ENCODE measurements around the gene ORC3.
A peak's percentile ranks its signal among the peaks of the same experiment; 100 is the strongest.
"Not testable (repeated sequence)": the region's sequence is repeated elsewhere in the genome, so short reads cannot be mapped to it uniquely, and the experiment has no call there.

The ORC3 gene

GRCh38 chr6:87671555-87672029 is 81.7 kb downstream of the ORC3 start:
- H3K27ac ChIP-seq (ENCODE audit: low read depth, low read length): no peak overlapping the region
- H3K79me2 ChIP-seq (ENCODE audit: control insufficient read depth, insufficient read depth, low read length, unreplicated experiment): peaks cover 8% of the 10 kb centered on the region
- H3K36me3 ChIP-seq (ENCODE audit: insufficient read depth, low read length): peaks cover 35% of the 10 kb centered on the region

DNA sequence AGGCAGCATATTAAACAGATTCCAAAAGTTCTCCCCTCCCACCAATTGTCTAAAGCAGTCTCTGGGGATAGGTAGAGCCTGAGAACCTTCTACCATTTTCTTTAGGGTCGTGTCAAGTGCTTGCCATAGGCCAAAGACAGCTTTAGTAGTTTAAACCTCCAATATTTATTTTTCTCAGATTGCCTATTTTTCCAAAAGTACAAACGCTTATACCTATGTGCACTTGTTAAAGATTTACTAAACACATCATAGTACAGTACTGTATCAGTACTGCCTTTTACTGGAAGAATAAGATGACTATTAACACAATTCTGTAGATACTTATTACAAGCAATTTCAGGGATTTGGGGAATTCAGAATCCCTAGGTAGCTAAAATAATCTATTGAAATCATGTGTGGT is 82.7 kb downstream of the ORC3 start:
- H2AFZ ChIP-seq (ENCODE audit: low read length, unreplicated experiment): no peak overlapping the region
- peaks cover 11% of the 10 kb centered on the region for H3K79me2 ChIP-seq (ENCODE audit: control insufficient read depth, insufficient read depth, low read length, unreplicated experiment)
- H3K27ac ChIP-seq (ENCODE audit: low read depth, low read length): no peak overlapping the region
- H3K4me1 ChIP-seq (ENCODE audit: control insufficient read depth, insufficient read depth, low read length, unreplicated experiment): peaks cover 3% of the 10 kb centered on the region
- H3K36me3 ChIP-seq (ENCODE audit: insufficient read depth, low read length): peaks cover 31% of the 10 kb centered on the region
- H3K27me3 ChIP-seq (ENCODE audit: insufficient read depth, low read length): no peaks in the 10 kb centered on the region
- H3K4me3 ChIP-seq (ENCODE audit: low read depth, low read length): no peak overlapping the region

More at GRCh38 chr6:87671555-87672029, 81.7 kb downstream of the ORC3 start:
- no peak overlapping the region for H2AFZ ChIP-seq (ENCODE audit: low read length, unreplicated experiment)
- H3K4me3 ChIP-seq (ENCODE audit: low read depth, low read length): no peak overlapping the region
- peaks cover 3% of the 10 kb centered on the region for H3K4me1 ChIP-seq (ENCODE audit: control insufficient read depth, insufficient read depth, low read length, unreplicated experiment)
- no peaks in the 10 kb centered on the region for H3K27me3 ChIP-seq (ENCODE audit: insufficient read depth, low read length)

DNA sequence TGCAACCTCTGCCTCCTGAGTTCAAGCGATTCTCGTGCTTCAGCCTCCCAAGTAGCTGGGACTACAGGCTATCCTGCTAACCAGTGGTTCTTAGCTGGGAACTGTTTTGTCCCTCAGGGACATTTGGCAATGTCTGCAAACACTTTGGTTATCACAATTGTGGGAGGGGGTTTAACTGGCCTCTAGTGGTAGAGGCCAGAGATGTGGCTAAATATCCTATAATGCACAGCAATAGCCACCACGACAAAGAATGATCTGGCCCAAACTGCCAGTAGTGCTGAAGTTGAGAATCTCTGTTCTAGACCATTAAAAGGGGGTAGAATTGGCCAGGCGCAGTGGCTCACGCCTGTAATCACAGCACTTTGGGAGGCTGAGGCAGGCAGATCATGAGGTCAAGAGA is 83.3 kb downstream of the ORC3 start:
- Histone ChIP-seq H3K79me2 (ENCODE audit: control insufficient read depth, insufficient read depth, low read length, unreplicated experiment) (peaks cover 15% of the 10 kb centered on the region), H3K27ac (ENCODE audit: low read depth, low read length) (no peak overlapping the region)

GRCh38 chr6:87674290-87674689 is 84.4 kb downstream of the ORC3 start:
- Histone ChIP-seq H2AFZ (ENCODE audit: low read length, unreplicated experiment) (no peak overlapping the region), H3K27me3 (ENCODE audit: insufficient read depth, low read length) (no peaks in the 10 kb centered on the region), H3K4me3 (ENCODE audit: low read depth, low read length) (no peak overlapping the region), H3K36me3 (ENCODE audit: insufficient read depth, low read length) (peaks cover 34% of the 10 kb centered on the region), H3K79me2 (ENCODE audit: control insufficient read depth, insufficient read depth, low read length, unreplicated experiment) (peaks cover 21% of the 10 kb centered on the region), H3K27ac (ENCODE audit: low read depth, low read length) (no peak overlapping the region), H3K4me1 (ENCODE audit: control insufficient read depth, insufficient read depth, low read length, unreplicated experiment) (peaks cover 3% of the 10 kb centered on the region)

More for the DNA sequence above, 83.3 kb downstream of the ORC3 start:
- Histone ChIP-seq H3K27me3 (ENCODE audit: insufficient read depth, low read length) (no peaks in the 10 kb centered on the region), H3K36me3 (ENCODE audit: insufficient read depth, low read length) (peaks cover 34% of the 10 kb centered on the region), H3K4me1 (ENCODE audit: control insufficient read depth, insufficient read depth, low read length, unreplicated experiment) (peaks cover 3% of the 10 kb centered on the region), H2AFZ (ENCODE audit: low read length, unreplicated experiment) (no peak overlapping the region), H3K4me3 (ENCODE audit: low read depth, low read length) (no peak overlapping the region)

DNA sequence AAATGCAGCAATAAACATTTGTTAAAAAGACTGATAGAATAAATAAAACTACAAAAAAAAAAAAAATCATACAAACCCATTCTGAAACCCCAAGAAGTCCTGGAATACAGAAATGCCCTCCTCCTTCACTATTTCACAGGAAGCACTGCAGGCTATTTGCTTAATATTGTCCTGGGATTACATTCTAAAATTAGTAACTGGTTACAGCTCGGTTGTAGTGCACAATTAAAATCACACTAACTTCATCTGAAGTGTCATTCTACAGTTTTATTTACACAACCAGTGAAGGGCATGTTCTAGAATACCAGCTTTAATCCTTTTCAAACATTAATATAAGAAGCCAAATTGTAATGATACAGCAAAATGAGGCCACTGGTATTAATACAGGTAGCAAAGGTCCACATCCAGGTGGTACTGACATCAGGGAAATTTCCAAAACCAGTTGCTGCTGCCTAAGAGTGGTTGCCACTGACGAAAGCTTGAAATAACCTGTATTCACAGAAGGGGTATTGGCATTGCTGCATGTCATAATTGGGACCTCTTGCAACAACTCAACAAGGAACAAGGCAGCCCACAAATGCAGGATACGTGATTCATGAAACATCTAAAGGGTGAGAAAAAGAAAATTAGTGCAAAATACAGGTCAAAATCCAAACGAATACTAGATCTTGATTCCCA is 85.2 kb downstream of the ORC3 start:
- Histone ChIP-seq H3K27ac (ENCODE audit: low read depth, low read length) (peak overlapping the region; percentile 29; the same call in 1 of the 2 replicates), H3K27me3 (ENCODE audit: insufficient read depth, low read length) (no peaks in the 10 kb centered on the region), H3K36me3 (ENCODE audit: insufficient read depth, low read length) (peaks cover 34% of the 10 kb centered on the region), H3K4me1 (ENCODE audit: control insufficient read depth, insufficient read depth, low read length, unreplicated experiment) (no peaks in the 10 kb centered on the region), H2AFZ (ENCODE audit: low read length, unreplicated experiment) (no peak overlapping the region), H3K4me3 (ENCODE audit: low read depth, low read length) (no peak overlapping the region), H3K79me2 (ENCODE audit: control insufficient read depth, insufficient read depth, low read length, unreplicated experiment) (peaks cover 29% of the 10 kb centered on the region)

DNA sequence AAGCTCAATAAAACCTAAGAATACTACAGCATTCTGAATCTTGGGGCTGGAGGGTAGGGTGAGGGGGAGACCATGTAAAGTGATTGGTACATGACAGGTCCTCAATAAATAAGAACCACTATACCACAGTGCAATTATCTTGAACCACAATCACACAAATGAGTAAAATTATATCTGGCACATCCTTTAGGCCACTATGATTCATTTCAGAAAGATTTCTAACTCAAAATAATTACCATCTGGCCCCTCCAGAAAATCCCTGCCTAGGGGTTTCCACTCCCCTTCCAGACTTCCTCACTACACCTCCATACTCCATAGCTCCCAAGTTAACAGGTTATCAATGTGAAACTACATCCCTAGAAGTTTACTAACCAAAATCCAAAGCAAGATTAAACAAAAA is 92.4 kb downstream of the ORC3 start:
- H3K36me3 ChIP-seq (ENCODE audit: insufficient read depth, low read length): peaks cover 12% of the 10 kb centered on the region
- H3K79me2 ChIP-seq (ENCODE audit: control insufficient read depth, insufficient read depth, low read length, unreplicated experiment): peaks cover 92% of the 10 kb centered on the region
- H3K4me3 ChIP-seq (ENCODE audit: low read depth, low read length): no peak overlapping the region
- H3K27ac ChIP-seq (ENCODE audit: low read depth, low read length): no peak overlapping the region
- H3K4me1 ChIP-seq (ENCODE audit: control insufficient read depth, insufficient read depth, low read length, unreplicated experiment): peaks cover 35% of the 10 kb centered on the region
- no peaks in the 10 kb centered on the region for H3K27me3 ChIP-seq (ENCODE audit: insufficient read depth, low read length)
- no peak overlapping the region for H2AFZ ChIP-seq (ENCODE audit: low read length, unreplicated experiment)

- Histone ChIP-seq H3K27ac (ENCODE audit: low read depth, low read length) (no peak overlapping the region), H3K4me1 (ENCODE audit: control insufficient read depth, insufficient read depth, low read length, unreplicated experiment) (peaks cover 35% of the 10 kb centered on the region), H3K79me2 (ENCODE audit: control insufficient read depth, insufficient read depth, low read length, unreplicated experiment) (peaks cover 97% of the 10 kb centered on the region), H3K27me3 (ENCODE audit: insufficient read depth, low read length) (no peaks in the 10 kb centered on the region), H3K36me3 (ENCODE audit: insufficient read depth, low read length) (peaks cover 5% of the 10 kb centered on the region; the same call in 1 of the 2 replicates), H3K4me3 (ENCODE audit: low read depth, low read length) (no peak overlapping the region), H2AFZ (ENCODE audit: low read length, unreplicated experiment) (no peak overlapping the region)
Observed at GRCh38 chr6:87683890-87684289, 94.0 kb downstream of the ORC3 start.

DNA sequence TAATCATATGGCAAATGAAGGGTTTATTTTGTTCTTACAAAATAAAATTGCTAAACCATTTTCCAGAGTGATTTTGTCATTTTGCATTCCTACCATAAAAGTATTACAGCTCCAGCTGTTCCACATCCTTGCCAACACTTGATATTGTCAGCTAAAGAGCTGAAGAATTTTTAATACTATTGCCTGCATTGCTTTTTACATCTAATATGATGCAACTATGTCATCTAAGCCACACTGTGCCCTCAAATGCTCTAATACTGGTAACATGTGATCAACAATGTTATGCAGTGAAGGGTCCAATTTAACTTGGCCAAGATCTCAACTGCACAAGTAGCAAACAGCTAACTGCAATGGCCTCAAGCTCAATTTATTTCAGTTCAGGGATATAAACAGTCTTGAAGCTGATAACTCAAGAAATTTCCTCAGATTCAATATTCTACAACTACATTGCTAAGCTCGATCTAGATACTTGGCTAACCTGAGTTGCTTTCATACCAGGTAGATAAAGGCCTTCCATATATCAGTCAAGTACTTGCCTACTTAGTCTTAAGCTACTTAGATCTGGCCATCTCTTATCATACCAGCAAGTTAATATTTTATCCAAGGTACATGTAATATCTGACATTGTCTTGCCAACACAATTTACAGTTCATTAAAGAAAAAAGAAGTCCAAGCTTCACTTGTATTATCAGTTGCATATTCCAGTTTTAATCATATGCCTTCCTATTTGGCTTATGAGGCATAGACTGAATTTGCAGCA is 95.1 kb downstream of the ORC3 start:
- peaks cover 5% of the 10 kb centered on the region; the same call in 1 of the 2 replicates for H3K36me3 ChIP-seq (ENCODE audit: insufficient read depth, low read length)
- no peak overlapping the region for H3K27ac ChIP-seq (ENCODE audit: low read depth, low read length)
- peaks cover 99% of the 10 kb centered on the region for H3K79me2 ChIP-seq (ENCODE audit: control insufficient read depth, insufficient read depth, low read length, unreplicated experiment)
- H3K4me1 ChIP-seq (ENCODE audit: control insufficient read depth, insufficient read depth, low read length, unreplicated experiment): peaks cover 35% of the 10 kb centered on the region
- H3K4me3 ChIP-seq (ENCODE audit: low read depth, low read length): no peak overlapping the region
- H2AFZ ChIP-seq (ENCODE audit: low read length, unreplicated experiment): no peak overlapping the region
- no peaks in the 10 kb centered on the region for H3K27me3 ChIP-seq (ENCODE audit: insufficient read depth, low read length)

DNA sequence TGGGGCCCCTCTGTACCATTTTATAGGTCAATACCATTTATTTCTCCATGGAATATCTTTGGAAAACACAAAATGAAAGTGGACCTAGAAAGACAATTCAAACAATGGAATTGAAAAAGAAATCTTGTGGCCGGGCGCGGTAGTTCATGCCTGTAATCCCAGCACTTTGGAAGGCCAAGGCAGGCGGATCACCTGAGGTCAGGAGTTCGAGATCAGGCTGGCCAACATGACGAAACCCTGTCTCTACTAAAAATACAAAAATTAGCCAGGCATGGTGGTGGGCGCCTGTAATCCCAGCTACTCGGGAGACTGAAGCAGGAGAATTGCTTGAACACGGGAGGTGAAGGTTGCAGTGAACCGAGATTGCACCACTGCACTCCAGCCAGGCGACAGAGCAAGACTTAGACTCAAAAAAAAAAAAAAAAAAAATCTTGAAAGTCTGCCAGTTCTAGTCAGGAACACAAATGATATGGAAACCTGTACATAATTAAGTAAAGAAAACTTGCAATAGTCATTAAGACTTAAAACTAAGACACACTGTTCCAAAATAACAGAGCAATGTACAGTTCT is 96.8 kb downstream of the ORC3 start:
- H3K4me3 ChIP-seq (ENCODE audit: low read depth, low read length); H2AFZ ChIP-seq (ENCODE audit: low read length, unreplicated experiment); H3K36me3 ChIP-seq (ENCODE audit: insufficient read depth, low read length); H3K27me3 ChIP-seq (ENCODE audit: insufficient read depth, low read length); H3K27ac ChIP-seq (ENCODE audit: low read depth, low read length): not testable (repeated sequence)
- Histone ChIP-seq H3K79me2 (ENCODE audit: control insufficient read depth, insufficient read depth, low read length, unreplicated experiment) (peaks cover 99% of the 10 kb centered on the region), H3K4me1 (ENCODE audit: control insufficient read depth, insufficient read depth, low read length, unreplicated experiment) (peaks cover 36% of the 10 kb centered on the region)

- peaks cover 32% of the 10 kb centered on the region for H3K4me1 ChIP-seq (ENCODE audit: control insufficient read depth, insufficient read depth, low read length, unreplicated experiment)
- H3K79me2 ChIP-seq (ENCODE audit: control insufficient read depth, insufficient read depth, low read length, unreplicated experiment): peaks cover 99% of the 10 kb centered on the region
- H2AFZ ChIP-seq (ENCODE audit: low read length, unreplicated experiment): no peak overlapping the region
Observed at GRCh38 chr6:87687296-87687695, 97.4 kb downstream of the ORC3 start.

More at GRCh38 chr6:87687296-87687695, 97.4 kb downstream of the ORC3 start:
- Histone ChIP-seq H3K27ac (ENCODE audit: low read depth, low read length) (no peak overlapping the region), H3K27me3 (ENCODE audit: insufficient read depth, low read length) (no peaks in the 10 kb centered on the region), H3K4me3 (ENCODE audit: low read depth, low read length) (no peak overlapping the region), H3K36me3 (ENCODE audit: insufficient read depth, low read length) (no peaks in the 10 kb centered on the region; the same call in 1 of the 2 replicates)
